Measurements from ENCODE around the gene NRG3. TPM values are rescaled to one million over a fixed set of nuclear protein-coding genes. Genes with fewer than 3 reads are reported as not detected.

Gene NRG3
- total and polyA plus RNA-seq, 2 of the 4 experiments (the other 2 are of a cell fraction), result not detected

DNA sequence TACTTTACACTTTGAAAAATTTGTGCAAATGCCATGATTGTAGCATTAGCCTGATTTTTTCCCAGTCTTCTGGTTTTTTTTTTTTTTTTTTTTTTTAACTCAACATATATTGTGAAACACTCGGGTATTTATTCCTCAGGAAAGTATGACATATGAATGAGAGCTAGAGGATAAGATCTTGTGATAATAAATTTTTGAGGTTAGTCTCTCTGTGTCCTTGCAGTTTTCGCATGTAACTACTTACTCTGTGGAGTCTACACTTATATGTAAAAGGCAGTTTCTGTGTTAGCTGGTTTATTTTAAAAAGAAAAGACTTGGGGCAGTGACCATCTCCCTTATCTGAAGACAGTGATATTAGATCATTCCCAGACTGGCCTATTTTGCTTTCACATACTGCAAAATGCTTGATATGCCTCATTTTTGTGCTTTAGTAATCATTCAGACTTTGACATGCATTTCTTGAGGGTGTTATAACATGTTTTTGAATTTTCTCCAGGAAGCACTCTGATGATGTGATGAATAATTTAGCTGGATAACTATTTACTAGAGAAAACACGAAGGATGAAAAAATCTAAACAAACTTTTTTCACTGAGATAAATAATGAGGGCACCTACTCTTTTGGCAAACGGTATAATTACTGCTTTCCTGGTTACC lies 371.0 kb downstream of the NRG3 start:
- in situ Hi-C loops (cut with MboI; ENCODE audit: low sequenced_read_pairs) (no loop called here), dilution Hi-C loops (cut with HindIII; ENCODE audit: low sequenced_read_pairs, unreplicated experiment) (no loop called here), intact Hi-C loops (cut with micrococcal nuclease) (no loop called here)
- Histone ChIP-seq H3K23ac (ENCODE audit: low read depth, low read length) (no peak overlapping the region), H4K20me1 (ENCODE audit: insufficient read depth, low read length) (no peaks in the 10 kb centered on the region), H3K4me2 (ENCODE audit: low read depth, low read length) (no peak overlapping the region), H3K27ac (ENCODE audit: insufficient read depth, low read length) (no peak overlapping the region), H2AK9ac (replicated peaks; ENCODE audit: low read depth, low read length, poor library complexity) (no peak overlapping the region), H3K56ac (ENCODE audit: extremely low read depth, insufficient read depth, low read length) (no peak overlapping the region), H3K79me1 (ENCODE audit: low read depth in 1 of 2, low read length in 2 of 2) (no peaks in the 10 kb centered on the region), H2BK120ac (ENCODE audit: low read depth, low read length) (no peak overlapping the region), H3K14ac (replicated peaks; ENCODE audit: low read depth, low read length) (no peak overlapping the region), H2BK5ac (ENCODE audit: low read depth, low read length, poor library complexity, severe bottlenecking) (no peak overlapping the region), H3K9ac (ENCODE audit: low read depth, low read length) (no peak overlapping the region), H3K27me3 (ENCODE audit: control insufficient read depth, insufficient read depth, low read length) (no peaks in the 10 kb centered on the region), H2AFZ (replicated peaks; ENCODE audit: low read length, poor library complexity) (no peak overlapping the region), H2AK5ac (ENCODE audit: low read depth, low read length) (no peak overlapping the region), H4K91ac (ENCODE audit: insufficient read depth, low read depth, low read length) (no peak overlapping the region), H3K4me1 (ENCODE audit: control insufficient read depth, insufficient read depth, low read length) (no peaks in the 10 kb centered on the region), H3K36me3 (ENCODE audit: control insufficient read depth, insufficient read depth, low read length) (no peaks in the 10 kb centered on the region), H4K5ac (ENCODE audit: low read depth, low read length) (no peak overlapping the region), H2BK20ac (ENCODE audit: low read depth, low read length) (no peak overlapping the region), H3K9me1 (ENCODE audit: insufficient read depth, low read length) (no peaks in the 10 kb centered on the region), H4K8ac (ENCODE audit: low read depth in 2 of 2, low read length in 2 of 2) (no peak overlapping the region), H3K18ac (ENCODE audit: low read depth, low read length) (no peak overlapping the region), H2BK15ac (ENCODE audit: low read depth, low read length) (no peak overlapping the region), H3K4me3 (ENCODE audit: insufficient read depth, low read depth, low read length) (no peak overlapping the region), H3K4ac (ENCODE audit: low read depth, low read length) (no peak overlapping the region), H3K9me3 (ENCODE audit: control insufficient read depth, insufficient read depth, low read length) (peaks cover 9% of the 10 kb centered on the region)
- TF ChIP-seq FOS (IDR thresholded peaks at IDR 0.05; ENCODE audit: low read depth, low read length) (no peak), MXI1 (IDR thresholded peaks at IDR 0.05; ENCODE audit: borderline replicate concordance, low read depth, low read length) (no peak), CHD1 (IDR thresholded peaks at IDR 0.05; ENCODE audit: low read depth, low read length) (no peak), BHLHE40 (IDR thresholded peaks at IDR 0.05; ENCODE audit: low read depth, low read length) (no peak), RAD21 (IDR thresholded peaks at IDR 0.05; ENCODE audit: low read length) (no peak), RCOR1 (IDR thresholded peaks at IDR 0.05; ENCODE audit: insufficient replicate concordance, low read length) (no peak), SMC3 (IDR thresholded peaks at IDR 0.05; ENCODE audit: low read depth, low read length) (no peak)
- TF ChIP-seq, protein P1, sequence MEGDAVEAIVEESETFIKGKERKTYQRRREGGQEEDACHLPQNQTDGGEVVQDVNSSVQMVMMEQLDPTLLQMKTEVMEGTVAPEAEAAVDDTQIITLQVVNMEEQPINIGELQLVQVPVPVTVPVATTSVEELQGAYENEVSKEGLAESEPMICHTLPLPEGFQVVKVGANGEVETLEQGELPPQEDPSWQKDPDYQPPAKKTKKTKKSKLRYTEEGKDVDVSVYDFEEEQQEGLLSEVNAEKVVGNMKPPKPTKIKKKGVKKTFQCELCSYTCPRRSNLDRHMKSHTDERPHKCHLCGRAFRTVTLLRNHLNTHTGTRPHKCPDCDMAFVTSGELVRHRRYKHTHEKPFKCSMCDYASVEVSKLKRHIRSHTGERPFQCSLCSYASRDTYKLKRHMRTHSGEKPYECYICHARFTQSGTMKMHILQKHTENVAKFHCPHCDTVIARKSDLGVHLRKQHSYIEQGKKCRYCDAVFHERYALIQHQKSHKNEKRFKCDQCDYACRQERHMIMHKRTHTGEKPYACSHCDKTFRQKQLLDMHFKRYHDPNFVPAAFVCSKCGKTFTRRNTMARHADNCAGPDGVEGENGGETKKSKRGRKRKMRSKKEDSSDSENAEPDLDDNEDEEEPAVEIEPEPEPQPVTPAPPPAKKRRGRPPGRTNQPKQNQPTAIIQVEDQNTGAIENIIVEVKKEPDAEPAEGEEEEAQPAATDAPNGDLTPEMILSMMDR (conservative IDR thresholded peaks at IDR 0.05; ENCODE audit: low read depth, low read length), result no peak
- TF ChIP-seq, protein P2, sequence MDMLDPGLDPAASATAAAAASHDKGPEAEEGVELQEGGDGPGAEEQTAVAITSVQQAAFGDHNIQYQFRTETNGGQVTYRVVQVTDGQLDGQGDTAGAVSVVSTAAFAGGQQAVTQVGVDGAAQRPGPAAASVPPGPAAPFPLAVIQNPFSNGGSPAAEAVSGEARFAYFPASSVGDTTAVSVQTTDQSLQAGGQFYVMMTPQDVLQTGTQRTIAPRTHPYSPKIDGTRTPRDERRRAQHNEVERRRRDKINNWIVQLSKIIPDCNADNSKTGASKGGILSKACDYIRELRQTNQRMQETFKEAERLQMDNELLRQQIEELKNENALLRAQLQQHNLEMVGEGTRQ (IDR thresholded peaks at IDR 0.05; ENCODE audit: low read depth, low read length), result no peak
- ATAC-seq (ENCODE audit: low read depth) (no peak), DNase-seq (no peak)
- ChIA-PET CTCF (interaction anchor here (0.9 kb wide), 1 partner anchor 100 kb away, joined by 3 read pairs; no protein-coding TSS in a partner anchor), POLR2A (ENCODE audit: unreplicated experiment) (no interaction called here)
- WGBS, 2 experiments (ENCODE audit: extremely low coverage in 2 of 2, insufficient read length in 1 of 2), result no CpG with 5 or more reads among the region's 4 CpGs
- BruUV-seq (replicated peaks), result no TSS peak

Measured in IMR-90 (cell line).